ENCODE measurements around the gene RDH16.
A peak's percentile ranks its signal among the peaks of the same experiment; 100 is the strongest.

Gene RDH16

GRCh38 chr12:56957229-56958052, at the start of gene RDH16:
TSS of gene RDH16 (minus strand) at chr12:56957608. CDS start at chr12:56957462, 146 bp downstream.
- H3K4me3 ChIP-seq (ENCODE audit: low read depth, low read length) = no peak within 1 kb of the TSS
- no peaks in the 10 kb centered on the region for H3K4me1 ChIP-seq (ENCODE audit: control insufficient read depth, insufficient read depth, low read length)
- H3K9me3 ChIP-seq (ENCODE audit: control insufficient read depth, insufficient read depth, low read depth, low read length) = peaks cover 25% of the 10 kb centered on the region
- H3K27ac ChIP-seq (ENCODE audit: low read depth, low read length) = no peak within 1 kb of the TSS
- H3K9ac ChIP-seq (ENCODE audit: low read length) = no peak within 1 kb of the TSS
- no peaks in the 10 kb centered on the region for H3K36me3 ChIP-seq (ENCODE audit: control insufficient read depth, insufficient read depth, low read length)
- H3K27me3 ChIP-seq (ENCODE audit: control insufficient read depth, insufficient read depth, low read length) = no peaks in the 10 kb centered on the region

- peak overlapping the region; percentile 44 for H3K4me3 ChIP-seq (ENCODE audit: low read depth, low read length)
- no peaks in the 10 kb centered on the region for H3K9me3 ChIP-seq (ENCODE audit: control insufficient read depth, insufficient read depth, low read depth, low read length)
- H3K27ac ChIP-seq (ENCODE audit: low read depth, low read length) = no peak overlapping the region
- H3K9ac ChIP-seq (ENCODE audit: low read length) = no peak overlapping the region
- no peaks in the 10 kb centered on the region for H3K27me3 ChIP-seq (ENCODE audit: control insufficient read depth, insufficient read depth, low read length)
- peaks cover 29% of the 10 kb centered on the region for H3K4me1 ChIP-seq (ENCODE audit: control insufficient read depth, insufficient read depth, low read length)
- peaks cover 30% of the 10 kb centered on the region for H3K36me3 ChIP-seq (ENCODE audit: control insufficient read depth, insufficient read depth, low read length)
Measured at GRCh38 chr12:57006809-57007475, 49.5 kb upstream of the RDH16 start.

GRCh38 chr12:57005980-57006808, 48.8 kb upstream of the RDH16 start, which contains the start of gene ZBTB39:
TSS of gene ZBTB39 (minus strand) at chr12:57006546. CDS start at chr12:57004917, 1,629 bp downstream.
- no peaks in the 10 kb centered on the region for H3K27me3 ChIP-seq (ENCODE audit: control insufficient read depth, insufficient read depth, low read length)

GRCh38 chr12:57004651-57005050, 47.2 kb upstream of the RDH16 start:
- Histone ChIP-seq H3K36me3 (ENCODE audit: control insufficient read depth, insufficient read depth, low read length) (peaks cover 52% of the 10 kb centered on the region), H3K4me3 (ENCODE audit: low read depth, low read length) (no peak overlapping the region), H3K27me3 (ENCODE audit: control insufficient read depth, insufficient read depth, low read length) (no peaks in the 10 kb centered on the region), H3K9ac (ENCODE audit: low read length) (no peak overlapping the region), H3K27ac (ENCODE audit: low read depth, low read length) (no peak overlapping the region), H3K4me1 (ENCODE audit: control insufficient read depth, insufficient read depth, low read length) (peaks cover 18% of the 10 kb centered on the region), H3K9me3 (ENCODE audit: control insufficient read depth, insufficient read depth, low read depth, low read length) (no peaks in the 10 kb centered on the region)

More at GRCh38 chr12:57005980-57006808, 48.8 kb upstream of the RDH16 start, which contains the start of gene ZBTB39:
- Histone ChIP-seq H3K9ac (ENCODE audit: low read length) (peak within 1 kb of the TSS; percentile 90), H3K4me1 (ENCODE audit: control insufficient read depth, insufficient read depth, low read length) (peaks cover 29% of the 10 kb centered on the region), H3K27ac (ENCODE audit: low read depth, low read length) (peak within 1 kb of the TSS; percentile 82), H3K36me3 (ENCODE audit: control insufficient read depth, insufficient read depth, low read length) (peaks cover 36% of the 10 kb centered on the region), H3K9me3 (ENCODE audit: control insufficient read depth, insufficient read depth, low read depth, low read length) (no peaks in the 10 kb centered on the region), H3K4me3 (ENCODE audit: low read depth, low read length) (peak within 1 kb of the TSS; percentile 86)

- Histone ChIP-seq H3K4me3 (ENCODE audit: low read depth, low read length) (no peak overlapping the region), H3K27me3 (ENCODE audit: control insufficient read depth, insufficient read depth, low read length) (no peaks in the 10 kb centered on the region), H3K4me1 (ENCODE audit: control insufficient read depth, insufficient read depth, low read length) (peaks cover 10% of the 10 kb centered on the region), H3K9me3 (ENCODE audit: control insufficient read depth, insufficient read depth, low read depth, low read length) (no peaks in the 10 kb centered on the region), H3K27ac (ENCODE audit: low read depth, low read length) (no peak overlapping the region), H3K36me3 (ENCODE audit: control insufficient read depth, insufficient read depth, low read length) (peaks cover 60% of the 10 kb centered on the region), H3K9ac (ENCODE audit: low read length) (no peak overlapping the region)
Measured at GRCh38 chr12:57003395-57003794, 46.0 kb upstream of the RDH16 start.

- H3K27ac ChIP-seq (ENCODE audit: low read depth, low read length) = no peak overlapping the region
Measured at GRCh38 chr12:57001448-57001906, 44.1 kb upstream of the RDH16 start.

GRCh38 chr12:57000393-57000792, 43.0 kb upstream of the RDH16 start:
- H3K4me1 ChIP-seq (ENCODE audit: control insufficient read depth, insufficient read depth, low read length) = peaks cover 3% of the 10 kb centered on the region
- H3K27ac ChIP-seq (ENCODE audit: low read depth, low read length) = no peak overlapping the region
- H3K9ac ChIP-seq (ENCODE audit: low read length) = no peak overlapping the region
- no peaks in the 10 kb centered on the region for H3K9me3 ChIP-seq (ENCODE audit: control insufficient read depth, insufficient read depth, low read depth, low read length)
- H3K27me3 ChIP-seq (ENCODE audit: control insufficient read depth, insufficient read depth, low read length) = no peaks in the 10 kb centered on the region
- no peak overlapping the region for H3K4me3 ChIP-seq (ENCODE audit: low read depth, low read length)
- peaks cover 72% of the 10 kb centered on the region for H3K36me3 ChIP-seq (ENCODE audit: control insufficient read depth, insufficient read depth, low read length)

More at GRCh38 chr12:57001448-57001906, 44.1 kb upstream of the RDH16 start:
- H3K27me3 ChIP-seq (ENCODE audit: control insufficient read depth, insufficient read depth, low read length) = no peaks in the 10 kb centered on the region
- no peaks in the 10 kb centered on the region for H3K9me3 ChIP-seq (ENCODE audit: control insufficient read depth, insufficient read depth, low read depth, low read length)
- peaks cover 70% of the 10 kb centered on the region for H3K36me3 ChIP-seq (ENCODE audit: control insufficient read depth, insufficient read depth, low read length)
- no peak overlapping the region for H3K4me3 ChIP-seq (ENCODE audit: low read depth, low read length)
- peaks cover 3% of the 10 kb centered on the region for H3K4me1 ChIP-seq (ENCODE audit: control insufficient read depth, insufficient read depth, low read length)
- no peak overlapping the region for H3K9ac ChIP-seq (ENCODE audit: low read length)

GRCh38 chr12:56999456-56999855, 42.0 kb upstream of the RDH16 start:
- Histone ChIP-seq H3K27ac (ENCODE audit: low read depth, low read length) (no peak overlapping the region), H3K27me3 (ENCODE audit: control insufficient read depth, insufficient read depth, low read length) (no peaks in the 10 kb centered on the region)

GRCh38 chr12:56998981-56999380, 41.6 kb upstream of the RDH16 start:
- peaks cover 67% of the 10 kb centered on the region for H3K36me3 ChIP-seq (ENCODE audit: control insufficient read depth, insufficient read depth, low read length)

More at GRCh38 chr12:56999456-56999855, 42.0 kb upstream of the RDH16 start:
- H3K9ac ChIP-seq (ENCODE audit: low read length) = no peak overlapping the region
- no peaks in the 10 kb centered on the region; the same call in 1 of the 2 replicates for H3K4me1 ChIP-seq (ENCODE audit: control insufficient read depth, insufficient read depth, low read length)
- H3K9me3 ChIP-seq (ENCODE audit: control insufficient read depth, insufficient read depth, low read depth, low read length) = no peaks in the 10 kb centered on the region
- no peak overlapping the region for H3K4me3 ChIP-seq (ENCODE audit: low read depth, low read length)
- H3K36me3 ChIP-seq (ENCODE audit: control insufficient read depth, insufficient read depth, low read length) = peaks cover 71% of the 10 kb centered on the region

GRCh38 chr12:56998316-56998715, 40.9 kb upstream of the RDH16 start:
- Histone ChIP-seq H3K27me3 (ENCODE audit: control insufficient read depth, insufficient read depth, low read length) (no peaks in the 10 kb centered on the region), H3K9me3 (ENCODE audit: control insufficient read depth, insufficient read depth, low read depth, low read length) (no peaks in the 10 kb centered on the region), H3K36me3 (ENCODE audit: control insufficient read depth, insufficient read depth, low read length) (peaks cover 60% of the 10 kb centered on the region), H3K27ac (ENCODE audit: low read depth, low read length) (no peak overlapping the region), H3K4me1 (ENCODE audit: control insufficient read depth, insufficient read depth, low read length) (no peaks in the 10 kb centered on the region; the same call in 1 of the 2 replicates), H3K9ac (ENCODE audit: low read length) (no peak overlapping the region), H3K4me3 (ENCODE audit: low read depth, low read length) (no peak overlapping the region)

More at GRCh38 chr12:56998981-56999380, 41.6 kb upstream of the RDH16 start:
- no peaks in the 10 kb centered on the region for H3K27me3 ChIP-seq (ENCODE audit: control insufficient read depth, insufficient read depth, low read length)
- no peak overlapping the region for H3K4me3 ChIP-seq (ENCODE audit: low read depth, low read length)
- no peaks in the 10 kb centered on the region; the same call in 1 of the 2 replicates for H3K4me1 ChIP-seq (ENCODE audit: control insufficient read depth, insufficient read depth, low read length)
- no peak overlapping the region for H3K9ac ChIP-seq (ENCODE audit: low read length)
- H3K27ac ChIP-seq (ENCODE audit: low read depth, low read length) = no peak overlapping the region
- no peaks in the 10 kb centered on the region for H3K9me3 ChIP-seq (ENCODE audit: control insufficient read depth, insufficient read depth, low read depth, low read length)
